ENCODE results near the gene TRRAP. TPM values are rescaled to one million over a fixed set of nuclear protein-coding genes. Genes with fewer than 3 reads are reported as not detected.

Gene TRRAP
- total RNA-seq, 4 donors from 2014 or later: 34.3 to 52.5 (median 39.5) TPM

GRCh38 chr7:98930464-98930863 is 52.1 kb downstream of the TRRAP start:
- Histone ChIP-seq H3K9me3 (no peaks in the 10 kb centered on the region), H3K27me3 (no peaks in the 10 kb centered on the region), H3K4me1 (no peaks in the 10 kb centered on the region), H3K36me3 (peaks cover 15 to 97% (median 36%) of the 10 kb centered on the region in 3 donors), H3K4me3 (no peak overlapping the region), H3K27ac (peak overlapping the region in 1 of 4 donors; percentile 18)
- whole genome bisulfite sequencing, 2 donors: 93 to 96% methylated on average over 10 of the region's 10 CpGs
- DNase-seq (ENCODE audit: low spot score in 2 of 2): no peak
- TF ChIP-seq POLR2A (IDR thresholded peaks at IDR 0.05) (no peak), CTCF (IDR thresholded peaks at IDR 0.05) (no peak), EP300 (IDR thresholded peaks at IDR 0.05) (no peak)

GRCh38 chr7:98930921-98931320 is 52.6 kb downstream of the TRRAP start:
- no peaks in the 10 kb centered on the region for H3K9me3 ChIP-seq
- no peak overlapping the region for H3K4me3 ChIP-seq
- H3K4me1 ChIP-seq: no peaks in the 10 kb centered on the region
- no peak for TF ChIP-seq POLR2A (IDR thresholded peaks at IDR 0.05)
- TF ChIP-seq EP300 (IDR thresholded peaks at IDR 0.05): no peak
- TF ChIP-seq CTCF (IDR thresholded peaks at IDR 0.05): no peak
- 96 to 97% methylated on average over 3 of the region's 3 CpGs for WGBS, 2 donors
- DNase-seq (ENCODE audit: low spot score in 2 of 2): no peak
- H3K27ac ChIP-seq: peak overlapping the region in 1 of 4 donors; percentile 18
- H3K36me3 ChIP-seq: peaks cover 15 to 95% (median 32%) of the 10 kb centered on the region in 3 donors
- no peaks in the 10 kb centered on the region for H3K27me3 ChIP-seq

GRCh38 chr7:98933321-98933720 is 55.0 kb downstream of the TRRAP start:
- no peak overlapping the region for H3K27ac ChIP-seq
- no peaks in the 10 kb centered on the region for H3K27me3 ChIP-seq
- WGBS, 2 donors: 92 to 94% methylated on average over 13 of the region's 13 CpGs
- no peak for DNase-seq (ENCODE audit: low spot score in 2 of 2)
- H3K9me3 ChIP-seq: no peaks in the 10 kb centered on the region
- TF ChIP-seq CTCF (IDR thresholded peaks at IDR 0.05) (no peak), POLR2A (IDR thresholded peaks at IDR 0.05) (no peak)
- no peaks in the 10 kb centered on the region for H3K4me1 ChIP-seq
- peaks cover 12 to 95% (median 24%) of the 10 kb centered on the region in 3 donors for H3K36me3 ChIP-seq
- H3K4me3 ChIP-seq: no peak overlapping the region

- 91 to 92% methylated on average over 3 of the region's 3 CpGs for WGBS, 2 donors
- Histone ChIP-seq H3K4me1 (no peaks in the 10 kb centered on the region), H3K36me3 (peaks cover 12 to 95% (median 17%) of the 10 kb centered on the region in 3 donors), H3K9me3 (no peaks in the 10 kb centered on the region), H3K27me3 (no peaks in the 10 kb centered on the region), H3K27ac (no peak overlapping the region), H3K4me3 (no peak overlapping the region)
- no peak for TF ChIP-seq EP300 (IDR thresholded peaks at IDR 0.05)
- no peak for TF ChIP-seq CTCF (IDR thresholded peaks at IDR 0.05)
- no peak for TF ChIP-seq POLR2A (IDR thresholded peaks at IDR 0.05)
- no peak for DNase-seq (ENCODE audit: low spot score in 2 of 2)
These were observed 55.9 kb downstream of the TRRAP start for GRCh38 chr7:98934267-98934666.

GRCh38 chr7:98935811-98936210 is 57.5 kb downstream of the TRRAP start:
- 64 to 67% methylated on average over 2 of the region's 2 CpGs for WGBS, 2 donors
- Histone ChIP-seq H3K9me3 (no peaks in the 10 kb centered on the region), H3K27ac (no peak overlapping the region), H3K4me1 (no peaks in the 10 kb centered on the region), H3K36me3 (peaks cover 9 to 95% (median 21%) of the 10 kb centered on the region in 3 donors), H3K27me3 (no peaks in the 10 kb centered on the region), H3K4me3 (no peak overlapping the region)
- TF ChIP-seq EP300 (IDR thresholded peaks at IDR 0.05) (no peak), POLR2A (IDR thresholded peaks at IDR 0.05) (no peak), CTCF (IDR thresholded peaks at IDR 0.05) (no peak)
- no peak for DNase-seq (ENCODE audit: low spot score in 2 of 2)
